ENCODE measurements around the gene ZC3H14. TPM values are rescaled to one million over a fixed set of nuclear protein-coding genes. Genes with fewer than 3 reads are reported as not detected.

The ZC3H14 gene
- total and polyA plus RNA-seq, 7 donors: 23.4 to 89.5 (median 80.4) TPM

DNA sequence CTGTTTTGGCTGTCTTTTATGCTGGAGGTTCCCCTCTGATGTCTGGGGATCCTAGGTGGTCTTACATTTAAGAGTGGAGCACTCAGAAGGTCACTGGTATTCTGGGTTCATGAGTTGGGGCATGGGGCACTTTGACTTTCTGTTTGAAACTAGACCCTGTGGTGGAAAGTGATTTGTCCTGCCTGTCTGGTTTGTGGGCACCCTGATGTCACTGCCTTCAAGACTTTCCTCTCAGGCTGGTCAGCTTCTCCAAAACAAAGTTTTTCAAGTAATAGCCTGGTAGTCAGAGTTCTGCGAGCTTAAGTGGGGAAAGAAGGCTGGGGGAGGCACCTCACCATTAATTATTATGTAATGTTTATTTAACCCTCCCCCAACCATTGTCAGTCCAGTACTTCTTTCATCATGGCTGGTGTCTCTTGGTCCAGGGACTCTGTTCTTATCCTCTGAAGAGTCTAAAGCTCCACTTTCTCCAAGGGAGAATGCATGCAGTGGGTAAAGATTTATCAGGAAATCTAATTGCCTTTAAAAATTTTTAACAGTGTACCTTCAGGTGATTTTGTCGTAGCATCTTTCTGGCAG, 35.3 kb downstream of the ZC3H14 start:
- intact Hi-C loops (cut with DNase I): no loop called here
- DNase-seq: no peak
- WGBS, 2 donors: 80 to 84% methylated on average over 2 of the region's 2 CpGs
- H3K9me3 ChIP-seq: no peaks in the 10 kb centered on the region
- no peak overlapping the region for H3K27ac ChIP-seq
- no peaks in the 10 kb centered on the region for H3K4me1 ChIP-seq
- H3K4me3 ChIP-seq: no peak overlapping the region
- TF ChIP-seq POLR2A (IDR thresholded peaks at IDR 0.05) (no peak), EP300 (IDR thresholded peaks at IDR 0.05) (no peak), POLR2AphosphoS5 (IDR thresholded peaks at IDR 0.05) (no peak)
- TF ChIP-seq, protein P1, sequence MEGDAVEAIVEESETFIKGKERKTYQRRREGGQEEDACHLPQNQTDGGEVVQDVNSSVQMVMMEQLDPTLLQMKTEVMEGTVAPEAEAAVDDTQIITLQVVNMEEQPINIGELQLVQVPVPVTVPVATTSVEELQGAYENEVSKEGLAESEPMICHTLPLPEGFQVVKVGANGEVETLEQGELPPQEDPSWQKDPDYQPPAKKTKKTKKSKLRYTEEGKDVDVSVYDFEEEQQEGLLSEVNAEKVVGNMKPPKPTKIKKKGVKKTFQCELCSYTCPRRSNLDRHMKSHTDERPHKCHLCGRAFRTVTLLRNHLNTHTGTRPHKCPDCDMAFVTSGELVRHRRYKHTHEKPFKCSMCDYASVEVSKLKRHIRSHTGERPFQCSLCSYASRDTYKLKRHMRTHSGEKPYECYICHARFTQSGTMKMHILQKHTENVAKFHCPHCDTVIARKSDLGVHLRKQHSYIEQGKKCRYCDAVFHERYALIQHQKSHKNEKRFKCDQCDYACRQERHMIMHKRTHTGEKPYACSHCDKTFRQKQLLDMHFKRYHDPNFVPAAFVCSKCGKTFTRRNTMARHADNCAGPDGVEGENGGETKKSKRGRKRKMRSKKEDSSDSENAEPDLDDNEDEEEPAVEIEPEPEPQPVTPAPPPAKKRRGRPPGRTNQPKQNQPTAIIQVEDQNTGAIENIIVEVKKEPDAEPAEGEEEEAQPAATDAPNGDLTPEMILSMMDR (IDR thresholded peaks at IDR 0.05): no peak
- peaks cover 19 to 97% (median 50%) of the 10 kb centered on the region in 4 donors for H3K36me3 ChIP-seq
- no peaks in the 10 kb centered on the region for H3K27me3 ChIP-seq

DNA sequence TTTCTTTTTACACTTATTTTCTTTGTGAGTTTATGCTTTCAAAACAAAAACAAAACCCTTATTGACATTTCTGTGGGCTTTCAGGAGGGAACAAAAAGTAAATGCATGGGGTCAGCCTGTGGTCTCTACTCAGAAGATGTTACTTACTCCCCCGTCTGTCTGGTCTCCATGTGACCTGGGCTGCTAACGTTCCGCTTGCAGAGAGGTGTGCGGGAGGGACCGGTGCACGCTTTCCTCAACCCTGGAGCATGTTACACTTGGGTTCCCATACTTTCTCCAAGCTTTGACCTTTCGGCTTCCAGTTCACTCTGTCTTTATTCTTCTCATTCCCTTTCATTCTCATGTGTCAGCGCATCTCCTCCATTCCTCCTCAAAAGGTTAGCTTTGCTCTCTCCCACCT, 36.5 kb downstream of the ZC3H14 start:
- no peaks in the 10 kb centered on the region for H3K9me3 ChIP-seq
- H3K36me3 ChIP-seq: peaks cover 20 to 98% (median 54%) of the 10 kb centered on the region in 4 donors
- no peaks in the 10 kb centered on the region for H3K4me1 ChIP-seq
- no peak overlapping the region for H3K27ac ChIP-seq
- no peak overlapping the region for H3K4me3 ChIP-seq
- no peaks in the 10 kb centered on the region for H3K27me3 ChIP-seq
- intact Hi-C loops (cut with DNase I): no loop called here
- no peak for DNase-seq
- WGBS, 2 donors: 86 to 93% methylated on average over 8 of the region's 8 CpGs
- no peak for TF ChIP-seq EP300 (IDR thresholded peaks at IDR 0.05)
- TF ChIP-seq POLR2AphosphoS5 (IDR thresholded peaks at IDR 0.05): no peak
- no peak for TF ChIP-seq POLR2A (IDR thresholded peaks at IDR 0.05)
- TF ChIP-seq, protein P1 (IDR thresholded peaks at IDR 0.05): no peak

DNA sequence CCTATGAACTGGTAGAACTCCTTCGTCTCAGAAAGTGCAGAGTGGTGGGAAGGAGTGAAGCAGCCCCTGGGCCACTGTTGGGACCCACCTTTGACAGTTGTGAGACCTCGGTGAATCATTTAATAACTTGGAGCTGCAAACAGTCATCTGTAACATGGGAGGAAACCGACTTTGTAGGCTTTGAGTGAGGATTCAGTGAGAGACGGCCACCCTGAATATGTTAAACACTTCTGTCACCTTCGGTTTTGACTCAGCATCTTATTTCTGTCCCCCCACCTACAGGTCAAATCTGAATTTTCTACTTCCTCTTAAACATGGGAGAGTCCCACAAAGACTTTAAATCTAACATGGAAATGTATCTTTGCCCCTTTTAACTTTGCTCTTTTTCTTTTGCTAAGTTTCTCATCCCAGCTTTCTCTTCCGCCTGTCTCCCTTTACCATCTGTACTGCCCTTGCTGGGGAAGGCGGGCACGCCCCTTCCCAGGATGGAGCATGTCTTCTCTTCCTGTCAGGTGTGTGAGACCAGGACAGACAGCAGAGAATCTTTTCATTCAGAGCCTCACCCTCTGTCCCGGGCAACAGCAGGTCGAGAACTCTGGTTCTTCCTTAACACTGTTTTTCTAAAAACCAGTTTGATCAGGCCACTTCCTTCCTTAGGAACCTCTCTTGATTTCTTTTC, 37.1 kb downstream of the ZC3H14 start:
- Histone ChIP-seq H3K36me3 (peaks cover 20 to 98% (median 54%) of the 10 kb centered on the region in 4 donors), H3K4me3 (no peak overlapping the region), H3K27ac (no peak overlapping the region), H3K27me3 (no peaks in the 10 kb centered on the region), H3K9me3 (no peaks in the 10 kb centered on the region), H3K4me1 (no peaks in the 10 kb centered on the region)
- no peak for DNase-seq
- 68 to 79% methylated on average over 10 of the region's 10 CpGs for WGBS, 2 donors
- TF ChIP-seq EP300 (IDR thresholded peaks at IDR 0.05) (no peak), POLR2A (IDR thresholded peaks at IDR 0.05) (no peak), POLR2AphosphoS5 (IDR thresholded peaks at IDR 0.05) (no peak)
- TF ChIP-seq, protein P1 (IDR thresholded peaks at IDR 0.05): no peak
- intact Hi-C loops (cut with DNase I): no loop called here

DNA sequence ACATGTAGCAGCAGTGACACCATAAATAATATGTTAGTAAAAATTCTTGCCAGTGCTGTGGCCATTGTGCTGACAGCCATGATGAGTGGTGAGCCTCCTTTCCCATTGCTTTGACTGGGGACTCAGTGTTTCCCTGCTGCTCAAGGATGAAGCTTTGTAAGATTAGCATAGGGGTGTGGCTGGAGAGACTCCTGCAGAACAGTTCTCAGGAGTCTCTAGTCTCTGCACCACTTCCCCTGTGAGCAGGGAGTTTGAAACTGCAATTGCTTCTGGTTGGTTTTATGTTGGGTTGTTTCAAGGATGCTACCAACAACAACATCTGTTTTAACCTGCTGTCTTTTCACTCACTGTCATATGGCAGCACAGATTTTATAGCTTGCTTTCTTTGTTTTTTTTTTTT, 41.4 kb downstream of the ZC3H14 start:
- no peak for DNase-seq
- intact Hi-C loops (cut with DNase I): no loop called here
- TF ChIP-seq, protein P1 (IDR thresholded peaks at IDR 0.05): no peak
- TF ChIP-seq POLR2AphosphoS5 (IDR thresholded peaks at IDR 0.05) (no peak), EP300 (IDR thresholded peaks at IDR 0.05) (no peak), POLR2A (IDR thresholded peaks at IDR 0.05) (no peak)
- Histone ChIP-seq H3K27ac (no peak overlapping the region), H3K36me3 (peaks cover 17 to 100% (median 52%) of the 10 kb centered on the region in 4 donors), H3K9me3 (no peaks in the 10 kb centered on the region), H3K27me3 (no peaks in the 10 kb centered on the region), H3K4me1 (no peaks in the 10 kb centered on the region), H3K4me3 (no peak overlapping the region)

Data from sigmoid colon (tissue), 7 donors.